CD8-positive, alpha-beta memory T cell (primary cell): ENCODE results near the gene WIPF2. TPM values are rescaled to one million over a fixed set of nuclear protein-coding genes. Genes with fewer than 3 reads are reported as not detected.
"Not testable (repeated sequence)": the region's sequence is repeated elsewhere in the genome, so short reads cannot be mapped to it uniquely, and the experiment has no call there.

Experiments used
- CTCF ChIA-PET: fragments of 350-600 bp; sonication (Branson Sonifier 250); formaldehyde crosslinking; loops from one replicate; lab custom pipeline; 2021; ENCODE audit warnings: antibody characterized with exemption; lab: Charles Lee
- POLR2A ChIA-PET: fragments of 350-600 bp; sonication (Branson Sonifier 250); formaldehyde crosslinking; loops from one replicate; lab custom pipeline; 2021; ENCODE audit warnings: antibody characterized with exemption; lab: Charles Lee
- DNase-seq, 5 donors: peaks; one replicate each; pipeline versions ENCODE4 v3.0.0 to v3.0.0-alpha.2; 2020 to 2022; ENCODE audit warnings: mixed read lengths in 1 of 5
- H3K27ac ChIP-seq: one replicate; pipeline ENCODE4 v1.7.0; 2013; ENCODE audit warnings: low read depth, mild to moderate bottlenecking, low read length, moderate library complexity
- H3K27me3 ChIP-seq: 2 replicates; pipeline ENCODE4 v1.7.0; 2013; ENCODE audit warnings: low read length, mild to moderate bottlenecking; ENCODE audit not compliant: insufficient read depth, poor library complexity, severe bottlenecking
- H3K36me3 ChIP-seq: 2 replicates; pipeline ENCODE4 v1.7.0; 2013; ENCODE audit warnings: mild to moderate bottlenecking, low read length, moderate library complexity; ENCODE audit not compliant: insufficient read depth
- H3K4me1 ChIP-seq: 2 replicates; pipeline ENCODE4 v1.7.0; 2013; ENCODE audit warnings: mild to moderate bottlenecking, low read length, moderate library complexity; ENCODE audit not compliant: insufficient read depth
- H3K4me3 ChIP-seq: 2 replicates; pipeline ENCODE4 v1.7.0; 2013; ENCODE audit warnings: mild to moderate bottlenecking, low read length
- H3K9me3 ChIP-seq: 2 replicates; pipeline ENCODE4 v1.7.0; 2013; ENCODE audit warnings: mild to moderate bottlenecking, low read length
- H3K27ac Mint-ChIP-seq, 8 donors: one replicate each; pipeline ENCODE4 v1.8.0; 2020 to 2021; ENCODE audit warnings: mixed read lengths in 8 of 8, mild to moderate bottlenecking in 6 of 8, inconsistent platforms in 3 of 8, moderate library complexity in 3 of 8
- H3K27me3 Mint-ChIP-seq, 2 donors: one replicate each; pipeline ENCODE4 v1.8.0; 2020 to 2021; ENCODE audit warnings: mixed read lengths in 2 of 2, mild to moderate bottlenecking in 1 of 2, moderate library complexity in 1 of 2
- H3K36me3 Mint-ChIP-seq, 3 donors: one replicate each; pipeline ENCODE4 v1.8.0; 2020 to 2021; ENCODE audit warnings: mixed read lengths in 3 of 3, inconsistent platforms in 1 of 3, mild to moderate bottlenecking in 1 of 3
- H3K4me1 Mint-ChIP-seq, 3 donors: one replicate each; pipeline ENCODE4 v1.8.0; 2020 to 2021; ENCODE audit warnings: mixed read lengths in 3 of 3, inconsistent platforms in 1 of 3, mild to moderate bottlenecking in 1 of 3
- H3K4me3 Mint-ChIP-seq, 7 donors: one replicate each; pipeline ENCODE4 v1.8.0; 2020 to 2021; ENCODE audit warnings: mixed read lengths in 7 of 7, mild to moderate bottlenecking in 6 of 7, moderate library complexity in 4 of 7, inconsistent platforms in 2 of 7
- H3K9me3 Mint-ChIP-seq, 5 donors: one replicate each; pipeline ENCODE4 v1.8.0; 2020 to 2022; ENCODE audit warnings: mixed read lengths in 5 of 5, mild to moderate bottlenecking in 3 of 5, moderate library complexity in 2 of 5, inconsistent platforms in 1 of 5
- polyA plus RNA-seq: library from polyadenylated mRNA; unstranded; fragments of 300-500 nt; fragmentation: Illumina TruSeq; gene quantifications from one replicate; pipeline ENCODE4 v1.2.3, GENCODE V29; 2021
- total RNA-seq, 2 experiments: library from RNA; stranded (reverse); gene quantifications; one replicate each; pipeline ENCODE4 v1.2.3, GENCODE V29; 2021

WIPF2 gene
- total and polyA plus RNA-seq, 3 experiments from 2014 or later, result 14.6 to 24.7 (median 24.5) TPM

GRCh38 chr17:40218006-40218739 lies 931 bp upstream of the WIPF2 start:
- Histone ChIP-seq H3K36me3 (no peaks in the 10 kb centered on the region), H3K9me3 (no peaks in the 10 kb centered on the region), H3K27me3 (no peaks in the 10 kb centered on the region), H3K27ac (peak overlapping the region; percentile 99), H3K4me3 (peak overlapping the region; percentile 90), H3K4me1 (peaks cover 15% of the 10 kb centered on the region)
- ChIA-PET CTCF (interaction anchor here (0.8 to 2.6 kb wide), 17 partner anchors 7 to 596 kb away, joined by 3 to 16 read pairs (median 4); partner anchors contain the start of gene CASC3), POLR2A (interaction anchor here (0.5 to 2.1 kb wide), 7 partner anchors 42 to 1471 kb away, joined by 3 to 8 read pairs (median 5); partner anchors contain the start of genes CASC3, EIF1 and MED24)
- Mint-ChIP-seq H3K4me3 (peak overlapping the region; percentile 84 to 97 (median 91)), H3K9me3 (no peaks in the 10 kb centered on the region), H3K27me3 (no peaks in the 10 kb centered on the region), H3K27ac (peak overlapping the region; percentile 93 to 100 (median 100)), H3K36me3 (peaks cover 0 to 10% (median 0%) of the 10 kb centered on the region in 3 donors), H3K4me1 (peaks cover 17 to 39% (median 34%) of the 10 kb centered on the region in 3 donors)
- DNase-seq, result no peak

GRCh38 chr17:40219594-40220338 lies 662 bp downstream of the WIPF2 start:
- Histone ChIP-seq H3K27ac (peak overlapping the region; percentile 99), H3K27me3 (no peaks in the 10 kb centered on the region), H3K9me3 (no peaks in the 10 kb centered on the region), H3K36me3 (no peaks in the 10 kb centered on the region), H3K4me1 (peaks cover 15% of the 10 kb centered on the region), H3K4me3 (peak overlapping the region; percentile 90)
- peak in 4 of 5 donors; percentile 25 to 54 (median 28) for DNase-seq
- Mint-ChIP-seq H3K9me3 (no peaks in the 10 kb centered on the region), H3K27ac (peak overlapping the region; percentile 86 to 100 (median 98)), H3K4me1 (peaks cover 26 to 53% (median 43%) of the 10 kb centered on the region in 3 donors), H3K27me3 (no peaks in the 10 kb centered on the region), H3K4me3 (peak overlapping the region; percentile 84 to 97 (median 91)), H3K36me3 (peaks cover 0 to 18% (median 0%) of the 10 kb centered on the region in 3 donors)
- ChIA-PET CTCF (interaction anchor here (1.0 to 2.6 kb wide), 11 partner anchors 11 to 312 kb away, joined by 3 to 16 read pairs (median 5); partner anchors contain the start of gene CASC3), POLR2A (interaction anchor here (0.6 to 2.1 kb wide), 7 partner anchors 57 to 1469 kb away, joined by 3 to 8 read pairs (median 6); partner anchors contain the start of genes CASC3, EIF1 and MED24)

DNA sequence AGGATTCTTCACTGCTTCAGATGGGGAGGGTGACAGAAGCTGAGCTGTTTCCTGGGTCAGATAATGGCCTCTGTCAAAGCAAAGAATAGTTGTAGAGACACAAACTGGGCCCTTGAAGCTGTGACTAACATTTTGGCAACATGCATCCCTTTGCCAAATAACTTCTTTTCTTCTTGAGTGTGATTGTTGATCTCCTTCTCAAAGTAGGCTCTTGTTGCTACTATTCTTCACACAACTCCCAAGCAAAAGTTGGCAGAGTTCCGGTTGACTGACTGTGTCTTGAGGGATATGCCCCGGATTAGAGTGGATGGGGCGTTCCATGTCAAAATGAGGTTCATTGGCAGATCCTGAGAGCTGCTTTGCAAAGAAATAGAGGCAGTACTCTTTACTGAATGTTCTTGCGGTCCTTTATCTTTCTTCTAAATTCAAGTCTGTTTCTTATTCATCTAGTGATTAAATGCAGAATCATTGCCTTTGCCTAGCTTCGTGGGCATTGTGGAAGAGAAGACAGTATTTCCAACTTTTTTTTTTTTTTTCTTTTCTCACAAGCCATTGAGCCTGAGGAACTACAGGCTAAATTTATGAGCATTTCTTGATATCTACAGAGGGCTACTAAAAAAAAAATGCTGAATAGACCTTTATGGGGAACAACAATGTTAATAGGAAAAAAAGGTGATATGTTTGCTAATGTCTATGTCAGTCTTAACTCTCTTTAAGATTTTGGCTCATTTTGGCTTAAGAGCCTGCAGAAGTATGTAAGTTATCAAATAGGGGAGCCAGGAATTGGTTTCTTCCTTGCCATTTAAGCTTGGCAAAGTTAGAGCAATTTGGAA lies 5.8 kb downstream of the WIPF2 start:
- Histone ChIP-seq H3K4me3 (no peak overlapping the region), H3K4me1 (peaks cover 7% of the 10 kb centered on the region), H3K27ac (no peak overlapping the region), H3K9me3 (no peaks in the 10 kb centered on the region), H3K27me3 (no peaks in the 10 kb centered on the region), H3K36me3 (no peaks in the 10 kb centered on the region)
- ChIA-PET POLR2A (interaction anchor here (0.7 kb wide), 1 partner anchor 335 kb away, joined by 4 read pairs; no protein-coding TSS in a partner anchor), CTCF (no interaction called here)
- peak overlapping the region in 2 of 7 donors; percentile 16 to 25 for H3K4me3 Mint-ChIP-seq
- DNase-seq, result no peak
- H3K27me3 Mint-ChIP-seq, result peaks cover 0 to 2% of the 10 kb centered on the region in 2 donors
- peak overlapping the region; percentile 16 to 83 (median 37) for H3K27ac Mint-ChIP-seq
- H3K36me3 Mint-ChIP-seq, result peaks cover 0 to 40% (median 0%) of the 10 kb centered on the region in 3 donors
- no peaks in the 10 kb centered on the region for H3K9me3 Mint-ChIP-seq
- peaks cover 25 to 64% (median 42%) of the 10 kb centered on the region in 3 donors for H3K4me1 Mint-ChIP-seq

GRCh38 chr17:40229146-40229545 lies 10.0 kb downstream of the WIPF2 start:
- H3K4me3 ChIP-seq, CTCF ChIA-PET, H3K4me1 ChIP-seq, H3K9me3 ChIP-seq, H3K27me3 ChIP-seq, H3K4me3 Mint-ChIP-seq, H3K36me3 ChIP-seq, H3K27ac Mint-ChIP-seq, H3K9me3 Mint-ChIP-seq, POLR2A ChIA-PET, DNase-seq, H3K27me3 Mint-ChIP-seq, H3K27ac ChIP-seq: not testable (repeated sequence)
- Mint-ChIP-seq H3K4me1 (peaks cover 28 to 57% (median 32%) of the 10 kb centered on the region in 3 donors), H3K36me3 (peaks cover 4 to 59% (median 5%) of the 10 kb centered on the region in 3 donors)

DNA sequence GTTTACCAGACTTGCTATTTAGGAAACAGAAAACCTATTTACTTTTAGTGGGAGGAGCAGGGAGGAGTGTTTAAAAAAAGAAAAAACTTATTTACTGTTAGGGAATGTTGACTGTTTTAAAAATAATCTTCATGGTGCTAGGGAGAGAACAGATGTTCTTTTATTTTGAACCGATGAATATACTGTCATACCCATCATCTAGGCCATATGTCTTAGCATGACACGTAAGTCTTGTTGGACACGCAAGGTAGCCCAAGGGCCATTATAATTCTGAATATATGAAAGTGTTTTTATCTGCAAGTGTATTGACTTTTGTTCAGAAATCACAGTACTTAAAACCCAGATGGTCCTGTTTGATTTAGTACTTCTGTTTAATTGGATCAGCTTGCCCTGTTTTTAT lies 11.6 kb downstream of the WIPF2 start:
- ChIA-PET CTCF (interaction anchor here (1.4 kb wide), 1 partner anchor 12 kb away, joined by 8 read pairs; the partner anchor contains the start of gene WIPF2), POLR2A (no interaction called here)
- Mint-ChIP-seq H3K27me3 (peaks cover 0 to 2% of the 10 kb centered on the region in 2 donors), H3K9me3 (no peaks in the 10 kb centered on the region), H3K4me1 (peaks cover 23 to 47% (median 25%) of the 10 kb centered on the region in 3 donors), H3K27ac (peak overlapping the region in 6 of 8 donors; percentile 10 to 81 (median 38)), H3K4me3 (peak overlapping the region in 1 of 7 donors; percentile 9), H3K36me3 (peaks cover 5 to 58% (median 6%) of the 10 kb centered on the region in 3 donors)
- Histone ChIP-seq H3K27me3 (no peaks in the 10 kb centered on the region), H3K27ac (no peak overlapping the region), H3K4me3 (no peak overlapping the region), H3K4me1 (no peaks in the 10 kb centered on the region), H3K9me3 (no peaks in the 10 kb centered on the region), H3K36me3 (peaks cover 4% of the 10 kb centered on the region)
- no peak for DNase-seq

- H3K27ac ChIP-seq, result not testable (repeated sequence)
Observed at GRCh38 chr17:40231928-40232327, 12.8 kb downstream of the WIPF2 start.

GRCh38 chr17:40241252-40241834 lies 22.2 kb downstream of the WIPF2 start:
- Mint-ChIP-seq H3K4me3 (no peak overlapping the region), H3K36me3 (peaks cover 0 to 46% (median 4%) of the 10 kb centered on the region in 3 donors), H3K9me3 (no peaks in the 10 kb centered on the region), H3K27me3 (no peaks in the 10 kb centered on the region), H3K27ac (peak overlapping the region in 2 of 8 donors; percentile 33 to 44), H3K4me1 (peaks cover 40 to 61% (median 44%) of the 10 kb centered on the region in 3 donors)
- Histone ChIP-seq H3K36me3 (no peaks in the 10 kb centered on the region), H3K4me3 (no peak overlapping the region), H3K27me3 (no peaks in the 10 kb centered on the region), H3K9me3 (no peaks in the 10 kb centered on the region), H3K27ac (no peak overlapping the region), H3K4me1 (peaks cover 13% of the 10 kb centered on the region)
- POLR2A ChIA-PET, result no interaction called here
- CTCF ChIA-PET, result interaction anchor here (1.5 kb wide), 1 partner anchor 165 kb away, joined by 3 read pairs; no protein-coding TSS in a partner anchor
- DNase-seq, result no peak

More at GRCh38 chr17:40231928-40232327, 12.8 kb downstream of the WIPF2 start:
- POLR2A ChIA-PET, H3K4me3 ChIP-seq, DNase-seq, H3K36me3 ChIP-seq, H3K4me1 ChIP-seq, H3K9me3 ChIP-seq, H3K27ac Mint-ChIP-seq, H3K9me3 Mint-ChIP-seq, H3K27me3 ChIP-seq, H3K27me3 Mint-ChIP-seq: not testable (repeated sequence)
- H3K36me3 Mint-ChIP-seq, result peaks cover 5 to 64% (median 6%) of the 10 kb centered on the region in 3 donors
- H3K4me3 Mint-ChIP-seq, result peak overlapping the region in 1 of 7 donors; percentile 36
- CTCF ChIA-PET, result interaction anchor here (0.7 kb wide), 1 partner anchor 100 kb away, joined by 3 read pairs; no protein-coding TSS in a partner anchor
- peaks cover 23 to 44% (median 26%) of the 10 kb centered on the region in 3 donors for H3K4me1 Mint-ChIP-seq
